PC-9 (cell line): Measurements from ENCODE around the gene LTC4S.

Source experiments
- EZH2 ChIP-seq: fragments of 200-600 bp; sonication (generic); IDR thresholded peaks from 2 replicates; pipeline ENCODE4 v1.8.0; 2017; ENCODE audit warnings: antibody characterized with exemption, low read depth
- TF ChIP-seq, protein P1 (sequence below): fragments of 200-600 bp; sonication (generic); conservative IDR thresholded peaks from 2 replicates; pipeline ENCODE4 v1.6.1; 2017; ENCODE audit warnings: mixed run types, antibody characterized with exemption, mild to moderate bottlenecking, moderate library complexity

DNA sequence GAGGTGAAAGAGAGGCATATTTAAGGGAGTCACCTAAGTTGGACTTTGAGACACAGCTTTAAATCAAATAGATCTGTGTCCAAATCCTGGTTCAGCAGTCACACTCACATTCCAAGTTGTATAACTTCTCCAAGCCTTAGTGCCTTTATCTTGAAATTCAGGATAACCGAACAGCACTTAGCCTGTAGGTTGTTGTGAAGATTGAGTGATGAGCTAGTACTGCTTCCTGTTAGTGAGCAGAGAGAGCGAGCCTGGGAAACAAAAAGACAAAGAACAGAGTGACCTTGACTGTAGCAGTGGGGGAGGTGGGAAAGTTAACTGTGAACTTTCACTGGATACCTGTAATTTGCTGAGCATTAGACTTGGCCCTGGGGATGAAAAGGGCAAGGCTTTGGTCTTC is 38.8 kb upstream of the LTC4S start:
- TF ChIP-seq, protein P1, sequence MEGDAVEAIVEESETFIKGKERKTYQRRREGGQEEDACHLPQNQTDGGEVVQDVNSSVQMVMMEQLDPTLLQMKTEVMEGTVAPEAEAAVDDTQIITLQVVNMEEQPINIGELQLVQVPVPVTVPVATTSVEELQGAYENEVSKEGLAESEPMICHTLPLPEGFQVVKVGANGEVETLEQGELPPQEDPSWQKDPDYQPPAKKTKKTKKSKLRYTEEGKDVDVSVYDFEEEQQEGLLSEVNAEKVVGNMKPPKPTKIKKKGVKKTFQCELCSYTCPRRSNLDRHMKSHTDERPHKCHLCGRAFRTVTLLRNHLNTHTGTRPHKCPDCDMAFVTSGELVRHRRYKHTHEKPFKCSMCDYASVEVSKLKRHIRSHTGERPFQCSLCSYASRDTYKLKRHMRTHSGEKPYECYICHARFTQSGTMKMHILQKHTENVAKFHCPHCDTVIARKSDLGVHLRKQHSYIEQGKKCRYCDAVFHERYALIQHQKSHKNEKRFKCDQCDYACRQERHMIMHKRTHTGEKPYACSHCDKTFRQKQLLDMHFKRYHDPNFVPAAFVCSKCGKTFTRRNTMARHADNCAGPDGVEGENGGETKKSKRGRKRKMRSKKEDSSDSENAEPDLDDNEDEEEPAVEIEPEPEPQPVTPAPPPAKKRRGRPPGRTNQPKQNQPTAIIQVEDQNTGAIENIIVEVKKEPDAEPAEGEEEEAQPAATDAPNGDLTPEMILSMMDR: no peak
- TF ChIP-seq EZH2: no peak
